ENCODE measurements around the gene LRRTM4.
A peak's percentile ranks its signal among the peaks of the same experiment; 100 is the strongest.
"Not testable (repeated sequence)": the region's sequence is repeated elsewhere in the genome, so short reads cannot be mapped to it uniquely, and the experiment has no call there.

LRRTM4 gene

GRCh38 chr2:77046339-77046738, 475.8 kb downstream of the LRRTM4 start:
- no peak for DNase-seq

DNA sequence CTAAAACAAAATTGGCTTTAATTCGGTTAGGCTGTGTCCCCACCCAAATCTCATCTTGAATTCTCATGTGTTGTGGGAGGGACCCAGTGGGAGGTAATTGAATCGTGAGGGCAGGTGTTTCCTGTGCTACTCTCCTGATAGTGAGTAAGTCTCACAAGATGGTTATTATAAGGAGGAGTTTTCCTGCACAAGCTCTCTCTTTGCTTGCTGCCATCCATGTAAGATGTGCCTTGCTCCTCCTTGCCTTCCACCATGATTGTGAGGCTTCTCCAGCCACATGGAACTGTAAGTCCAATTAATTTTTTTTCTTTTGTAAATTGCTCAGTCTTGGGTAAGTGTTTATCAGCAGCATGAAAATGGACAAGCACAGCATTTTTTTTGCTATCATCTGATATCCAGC, 476.7 kb downstream of the LRRTM4 start:
- not testable (repeated sequence) for DNase-seq

DNA sequence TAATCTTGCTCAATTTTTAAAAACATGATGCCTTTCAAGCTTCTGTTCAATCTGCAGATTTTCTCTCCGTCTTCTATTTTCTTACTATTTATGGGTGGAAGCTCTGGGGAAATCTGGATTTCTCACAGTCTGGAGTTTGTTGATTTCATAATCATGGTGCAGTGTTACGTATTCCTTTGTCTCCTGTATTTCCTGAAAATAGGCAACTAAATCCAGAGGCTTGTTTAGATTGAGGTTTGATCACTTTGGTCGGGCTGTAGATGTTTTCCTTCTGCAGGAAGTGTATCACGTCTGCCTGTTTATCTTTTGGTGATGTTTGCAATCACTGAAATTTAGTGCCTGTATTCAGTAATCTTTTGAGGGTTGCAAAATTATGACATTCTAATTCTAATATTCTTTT, 487.7 kb downstream of the LRRTM4 start:
- no peak for DNase-seq

- DNase-seq = not testable (repeated sequence)
Observed at GRCh38 chr2:77029237-77029636, 492.9 kb downstream of the LRRTM4 start.

DNA sequence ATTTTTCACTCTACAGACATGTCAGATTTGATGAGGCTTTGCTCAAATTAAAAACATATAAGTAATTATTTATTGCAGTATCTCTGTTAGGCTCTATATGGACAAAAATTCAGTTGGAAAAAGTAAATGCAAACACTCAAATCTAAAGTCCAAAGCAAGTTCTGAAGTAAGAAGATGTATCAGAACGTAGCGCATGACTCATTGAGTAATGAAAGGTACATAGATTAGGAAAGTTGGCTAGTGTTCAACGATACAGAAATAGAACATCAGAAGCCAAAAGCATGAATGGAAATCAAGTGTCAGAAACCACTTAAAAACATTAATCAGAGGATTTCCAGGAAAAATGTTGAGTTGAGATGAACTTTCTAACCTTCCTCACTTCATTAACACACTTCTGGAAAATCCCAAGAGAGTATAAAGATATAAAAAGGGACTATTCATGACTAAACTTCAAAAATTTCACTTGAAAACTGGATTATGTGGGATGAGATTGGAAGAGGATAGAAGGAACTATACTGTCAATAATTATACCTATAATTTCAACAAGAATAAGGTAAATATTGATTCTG, 494.1 kb downstream of the LRRTM4 start:
- DNase-seq = peak; percentile 0

GRCh38 chr2:77025714-77026113, 496.5 kb downstream of the LRRTM4 start:
- no peak for DNase-seq

DNA sequence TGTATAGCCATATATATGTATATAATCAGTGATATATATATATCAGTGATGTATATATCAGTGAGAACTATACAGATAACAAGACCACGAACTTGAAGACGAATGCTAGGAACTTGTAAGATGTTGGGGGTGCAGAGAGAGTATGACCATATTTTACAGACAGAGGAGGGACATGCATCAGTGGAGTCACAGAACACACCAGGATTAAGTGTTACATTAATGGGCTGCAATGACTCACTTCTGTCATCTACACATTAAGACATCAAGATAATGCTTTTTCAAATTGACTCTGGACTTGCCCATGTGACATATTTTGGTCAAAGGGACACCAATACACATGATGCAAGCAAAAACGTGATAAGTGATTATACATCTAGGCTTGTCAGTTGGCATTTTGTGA, 501.0 kb downstream of the LRRTM4 start:
- DNase-seq = no peak

DNA sequence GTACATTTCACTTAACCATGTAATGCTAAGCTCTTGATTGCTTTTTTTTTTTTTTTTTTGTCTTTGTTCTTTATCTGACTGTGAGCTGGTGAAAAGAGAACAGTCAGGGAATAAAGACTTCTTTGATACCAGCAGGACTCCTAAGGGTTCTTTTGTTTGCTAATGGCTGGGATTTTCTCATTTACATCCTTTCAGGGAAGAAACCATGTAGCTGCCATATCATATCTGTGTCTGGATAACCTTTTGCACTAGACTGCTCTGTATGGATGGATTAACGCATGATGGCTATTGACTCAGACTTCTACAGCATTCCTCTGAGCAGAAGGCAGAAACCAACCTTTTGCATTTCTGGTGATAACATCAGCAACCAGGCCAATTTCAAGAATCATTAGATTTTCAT, 504.0 kb downstream of the LRRTM4 start:
- no peak for DNase-seq

- DNase-seq = no peak
Observed at GRCh38 chr2:77017355-77017745, 504.8 kb downstream of the LRRTM4 start.

DNA sequence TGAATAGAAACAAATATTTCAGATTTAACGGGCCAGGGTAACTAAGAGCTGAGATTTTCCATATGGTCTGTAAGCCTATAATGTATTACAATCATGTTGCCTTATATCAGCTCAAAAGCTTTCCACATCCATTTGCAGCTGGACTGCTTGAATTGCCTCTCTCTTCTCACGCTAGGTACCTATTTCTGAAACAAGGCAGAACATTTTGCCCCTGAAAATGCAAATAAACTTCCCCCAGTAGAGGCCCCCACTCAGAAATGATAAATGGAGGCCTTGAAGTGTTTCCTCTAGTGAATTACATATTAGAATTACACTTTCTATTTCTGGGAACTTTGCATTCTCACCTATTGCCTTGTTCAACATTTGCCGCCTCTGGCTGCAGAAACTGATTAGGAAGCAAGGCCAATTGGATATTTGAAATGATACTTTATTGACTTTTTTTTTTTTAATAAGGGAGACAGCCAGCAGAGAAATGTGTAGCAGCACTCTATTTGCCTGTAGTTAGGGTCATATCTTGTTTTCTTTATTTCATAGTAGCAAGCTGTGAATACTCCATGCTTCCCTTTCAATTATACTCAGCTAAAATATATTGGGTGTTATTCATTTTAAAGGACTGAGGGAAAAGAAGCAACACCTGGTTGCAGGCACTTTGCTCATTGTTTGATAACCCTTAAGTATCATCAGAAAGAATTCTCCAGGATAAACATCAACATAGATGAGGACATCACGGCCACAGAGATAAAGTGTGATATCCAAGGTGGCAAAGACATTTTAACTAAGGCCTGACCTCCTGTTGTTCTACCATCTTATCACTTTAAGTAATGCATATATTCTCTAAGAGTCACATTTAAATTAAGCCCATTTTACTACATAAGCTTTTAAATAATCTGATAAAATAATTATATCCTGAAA, 505.5 kb downstream of the LRRTM4 start:
- no peak for DNase-seq

DNA sequence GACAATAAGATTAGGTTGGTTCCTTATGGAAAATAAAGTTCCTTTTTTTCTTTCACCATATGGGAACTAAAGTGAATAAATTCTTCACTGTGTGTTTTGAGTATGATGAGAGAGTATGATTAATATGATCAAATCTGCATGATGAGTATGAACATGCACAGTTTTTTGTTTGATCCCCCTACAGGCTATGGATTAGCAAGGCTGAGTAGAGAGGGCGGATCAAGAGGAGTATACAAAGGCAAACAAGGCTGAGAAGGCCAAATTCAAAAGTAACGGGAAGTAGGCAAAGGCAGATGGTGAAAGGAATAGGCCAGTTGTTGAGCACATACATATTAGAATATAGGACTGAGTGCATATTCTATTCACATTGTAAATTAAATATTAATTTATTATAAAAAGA, 508.2 kb downstream of the LRRTM4 start:
- no peak for DNase-seq

DNA sequence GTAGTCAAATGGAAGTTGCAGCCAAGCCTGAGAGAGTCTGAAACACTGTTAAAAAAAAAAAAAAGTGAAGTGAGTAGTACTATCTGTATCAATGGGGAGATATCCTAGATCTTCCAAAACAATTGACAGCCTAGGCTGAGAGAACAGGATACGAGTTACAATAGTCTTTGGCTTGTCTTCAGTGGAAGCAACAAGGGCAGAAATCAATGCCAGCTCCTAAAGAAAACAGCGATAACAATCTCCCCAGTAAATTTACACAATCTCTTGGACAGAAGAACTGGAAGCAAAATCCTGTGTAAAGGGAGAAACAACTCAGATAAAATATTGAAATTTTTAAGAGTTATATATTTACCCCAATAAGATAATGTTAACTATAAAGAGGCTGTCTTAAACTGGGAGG, 508.7 kb downstream of the LRRTM4 start:
- DNase-seq = peak; percentile 26

- no peak for DNase-seq
Observed at GRCh38 chr2:77009307-77009706, 512.9 kb downstream of the LRRTM4 start.

GRCh38 chr2:77008853-77009252, 513.3 kb downstream of the LRRTM4 start:
- no peak for DNase-seq

GRCh38 chr2:77007686-77008085, 514.5 kb downstream of the LRRTM4 start:
- no peak for DNase-seq

GRCh38 chr2:77005522-77005921, 516.7 kb downstream of the LRRTM4 start:
- no peak for DNase-seq

DNA sequence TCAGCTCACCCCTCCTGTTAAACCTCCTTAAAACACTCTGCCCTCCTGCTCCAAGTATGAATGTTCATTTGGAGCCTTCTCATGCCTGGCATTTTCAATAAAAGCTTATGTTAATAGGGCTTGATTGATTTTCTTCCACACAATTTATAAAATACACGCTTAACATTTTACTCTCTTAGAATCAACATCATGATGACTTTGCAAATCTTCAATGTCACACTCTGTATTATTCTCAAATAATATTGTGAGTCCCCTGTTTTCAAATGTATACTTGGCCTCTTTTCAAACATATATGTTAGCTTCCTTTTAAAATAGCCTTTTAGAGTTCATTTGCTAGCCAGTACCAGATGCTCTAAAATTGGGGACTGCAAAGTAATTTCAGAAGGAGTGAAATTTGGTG, 520.3 kb downstream of the LRRTM4 start:
- DNase-seq = no peak

DNA sequence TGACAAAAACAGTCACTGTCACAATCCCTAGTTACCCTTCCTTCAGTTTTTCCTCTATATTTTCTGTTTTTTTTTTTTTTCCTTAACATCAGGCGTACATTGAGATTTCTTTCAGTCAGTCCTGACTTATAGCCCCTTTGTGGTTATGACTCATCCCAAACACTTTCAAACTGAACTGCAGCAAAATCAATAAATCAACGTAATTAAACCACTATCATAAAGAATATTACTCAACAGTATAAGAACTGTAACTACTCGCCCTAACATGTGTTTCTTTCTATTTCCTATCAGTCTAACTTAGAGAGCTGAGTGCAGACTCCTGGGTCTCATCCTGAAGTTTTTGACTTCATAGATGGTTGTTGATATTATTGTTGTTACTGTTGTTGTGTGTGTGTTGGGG, 523.5 kb downstream of the LRRTM4 start:
- DNase-seq = no peak

- DNase-seq = no peak
Observed at GRCh38 chr2:76998152-76998551, 524.0 kb downstream of the LRRTM4 start.

GRCh38 chr2:76997296-76997695, 524.9 kb downstream of the LRRTM4 start:
- DNase-seq = no peak

GRCh38 chr2:76985387-76986136, 536.6 kb downstream of the LRRTM4 start:
- no peak for DNase-seq

GRCh38 chr2:76984359-76984758, 537.8 kb downstream of the LRRTM4 start:
- no peak for DNase-seq

DNA sequence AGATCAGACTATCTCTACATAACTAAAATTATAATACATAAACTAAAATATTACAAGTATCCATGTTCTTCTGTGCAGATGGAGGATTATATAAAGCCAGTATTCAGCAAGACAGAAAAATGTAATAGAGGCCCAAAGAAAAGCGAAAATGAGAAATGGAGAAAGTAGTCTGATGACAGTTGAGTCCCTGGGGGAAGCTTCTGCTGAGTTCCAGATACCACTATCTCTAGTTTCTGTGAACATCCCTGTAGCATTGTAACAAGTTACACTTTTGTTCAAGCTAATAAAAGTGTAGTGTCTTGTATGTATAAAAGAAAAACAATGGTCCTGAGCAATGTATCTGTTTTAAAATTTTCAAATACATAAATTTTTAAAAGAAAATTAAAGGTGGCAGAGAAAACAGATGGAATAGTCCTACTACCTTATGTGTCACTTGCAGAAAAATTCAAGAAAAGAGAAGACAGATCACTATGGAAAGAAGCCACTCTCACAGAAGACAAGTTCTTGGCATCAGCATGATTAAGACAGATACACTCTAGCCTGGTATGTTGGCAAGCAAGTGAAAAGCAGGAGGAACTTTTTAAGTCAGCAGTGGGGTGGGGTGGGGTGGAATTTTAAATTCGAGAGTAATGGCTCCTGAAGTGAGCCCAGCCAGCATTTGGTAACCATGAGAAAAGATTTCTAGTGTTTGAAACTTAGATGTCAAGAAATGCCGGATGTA, 541.9 kb downstream of the LRRTM4 start:
- no peak for DNase-seq

Measured in OCI-M1 (cell line).